Keratinocyte (primary cell): ENCODE data around the gene PSMB7.

Source experiments
- CTCF ChIP-seq, 3 experiments: IDR thresholded peaks in 1 of 3; conservative IDR thresholded peaks in 1 of 3; optimal IDR thresholded peaks in 1 of 3; 2 replicates in 2 of 3; 3 replicates in 1 of 3; pipeline versions ENCODE3 to v1.5.1; 2011; ENCODE audit warnings: low read length in 3 of 3, mild to moderate bottlenecking in 3 of 3, moderate library complexity in 2 of 3, control low read depth in 1 of 3, inconsistent platforms in 1 of 3; ENCODE audit not compliant: insufficient read depth in 2 of 3; ENCODE audit errors: extremely low read depth in 1 of 3
- EZH2 ChIP-seq: IDR thresholded peaks from one replicate; pipeline ENCODE4 v1.6.1; 2012; ENCODE audit warnings: inconsistent platforms, mild to moderate bottlenecking, low read length, moderate library complexity

GRCh38 chr9:124384846-124385245 is 30.4 kb downstream of the PSMB7 start:
- TF ChIP-seq EZH2 (no peak), CTCF (optimal IDR thresholded peaks at IDR 0.05 in 1 of 3, IDR thresholded peaks at IDR 0.05 in 1 of 3, conservative IDR thresholded peaks at IDR 0.05 in 1 of 3; ENCODE audit: extremely low read depth in 1 of 3, insufficient read depth in 2 of 3, low read length in 3 of 3) (no peak)
